ENCODE measurements around the gene ZNF385C. TPM values are rescaled to one million over a fixed set of nuclear protein-coding genes. Genes with fewer than 3 reads are reported as not detected.
"Not testable (repeated sequence)": the region's sequence is repeated elsewhere in the genome, so short reads cannot be mapped to it uniquely, and the experiment has no call there.

ZNF385C gene
- total RNA-seq, 1 donor from 2014 or later, result 0.41 TPM

DNA sequence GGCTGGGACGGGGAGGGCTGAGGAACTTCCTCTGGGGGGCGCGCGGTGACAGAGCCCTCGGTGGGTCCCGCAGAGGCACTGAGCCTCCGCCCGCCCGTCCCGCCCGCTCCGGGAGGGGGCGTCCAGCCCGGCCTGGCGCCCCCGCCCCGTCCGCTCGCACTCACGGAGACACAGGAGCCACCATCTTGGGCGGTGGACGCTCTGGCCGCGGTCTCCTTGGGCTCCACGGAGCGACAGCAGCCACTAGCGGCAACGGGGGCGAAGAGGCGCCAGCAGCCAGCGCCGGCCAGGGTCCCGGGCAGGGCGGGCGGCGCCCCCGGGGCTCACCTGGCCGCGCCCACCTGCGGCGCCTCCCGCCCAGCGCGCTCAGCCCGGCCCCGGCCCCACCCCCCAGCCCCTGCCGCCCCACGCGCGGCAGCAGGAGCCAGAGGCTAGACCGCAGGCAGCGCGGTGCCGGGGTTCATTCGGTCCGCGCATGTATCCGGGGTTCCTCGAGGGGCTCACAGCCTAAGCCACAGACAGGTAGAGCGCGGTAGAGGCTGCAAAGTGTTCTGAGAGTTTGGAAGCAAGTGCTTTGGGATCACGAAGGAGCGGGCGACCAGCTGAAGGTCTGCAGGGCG, 47.8 kb downstream of the ZNF385C start, which contains the start of gene C17orf113:
C17orf113 (minus strand) TSS at position 209 of the 620 bp plus-strand sequence. CDS start 7,225 bp downstream, outside the sequence.
- DNase-seq, result peak; percentile 79

DNA sequence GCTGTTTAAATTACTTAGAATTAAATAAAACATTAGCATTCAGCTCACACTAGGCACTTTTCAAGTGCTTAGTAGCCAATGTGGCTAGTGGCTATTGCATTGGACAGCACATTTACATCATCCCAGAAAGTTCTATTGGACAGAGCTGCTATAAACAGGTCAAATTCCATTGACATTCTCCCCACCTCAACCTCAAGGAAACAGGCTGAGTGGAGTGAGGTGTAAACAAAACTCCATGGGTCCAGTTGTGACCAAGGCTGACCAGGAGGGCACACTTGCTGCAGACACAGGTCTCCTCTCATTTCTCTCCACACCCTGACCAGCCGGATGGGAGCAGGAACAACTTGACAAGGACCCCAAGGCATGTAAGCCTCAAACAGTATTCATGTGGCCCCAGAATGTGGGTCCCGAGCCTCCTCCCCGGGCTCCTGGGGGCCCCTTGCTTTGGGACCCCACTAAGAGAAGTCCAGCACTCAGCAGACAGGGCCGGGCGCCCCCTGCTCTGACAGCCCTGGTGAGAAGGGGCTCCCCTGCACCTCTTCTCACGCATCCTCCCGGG, 48.4 kb downstream of the ZNF385C start:
- DNase-seq, result no peak

DNA sequence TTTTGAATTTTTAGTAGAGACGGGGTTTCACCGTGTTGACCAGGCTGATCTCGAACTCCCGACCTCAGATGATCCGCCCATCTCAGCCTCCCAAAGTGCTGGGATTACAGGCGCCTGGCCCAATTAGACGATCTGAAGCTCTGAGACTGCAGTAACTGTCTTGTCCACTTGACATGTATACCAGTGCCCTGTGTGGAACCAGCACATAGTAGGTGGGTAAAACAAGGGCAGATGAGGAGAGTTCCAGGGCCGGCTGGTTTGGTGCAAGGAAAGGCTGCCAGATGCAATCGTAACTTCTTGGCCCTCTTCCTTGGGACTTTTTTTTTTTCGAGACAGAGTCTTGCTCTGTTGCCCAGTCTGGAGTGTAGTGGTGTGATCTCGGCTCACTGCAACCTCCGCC, 50.9 kb downstream of the ZNF385C start:
- no peak for DNase-seq

DNA sequence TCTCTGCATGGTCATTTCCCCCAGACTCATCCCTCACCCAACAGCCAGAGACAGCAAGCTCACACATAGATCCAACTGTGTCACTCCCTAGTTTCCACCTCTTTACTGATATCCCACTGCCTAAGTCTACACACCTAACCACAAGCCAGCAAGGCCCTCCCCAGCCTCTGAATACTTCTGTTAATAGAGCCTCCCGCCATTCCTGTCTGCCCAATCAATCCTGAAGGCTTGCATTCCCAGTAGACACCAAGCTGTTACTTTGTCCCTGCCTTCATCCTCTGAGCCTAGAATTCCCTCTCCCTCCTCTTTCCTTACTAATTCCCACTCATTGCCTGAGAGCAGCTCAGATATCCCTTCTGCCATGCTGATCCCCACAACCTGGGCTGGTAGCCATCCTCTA, 52.6 kb downstream of the ZNF385C start:
- no peak for DNase-seq

DNA sequence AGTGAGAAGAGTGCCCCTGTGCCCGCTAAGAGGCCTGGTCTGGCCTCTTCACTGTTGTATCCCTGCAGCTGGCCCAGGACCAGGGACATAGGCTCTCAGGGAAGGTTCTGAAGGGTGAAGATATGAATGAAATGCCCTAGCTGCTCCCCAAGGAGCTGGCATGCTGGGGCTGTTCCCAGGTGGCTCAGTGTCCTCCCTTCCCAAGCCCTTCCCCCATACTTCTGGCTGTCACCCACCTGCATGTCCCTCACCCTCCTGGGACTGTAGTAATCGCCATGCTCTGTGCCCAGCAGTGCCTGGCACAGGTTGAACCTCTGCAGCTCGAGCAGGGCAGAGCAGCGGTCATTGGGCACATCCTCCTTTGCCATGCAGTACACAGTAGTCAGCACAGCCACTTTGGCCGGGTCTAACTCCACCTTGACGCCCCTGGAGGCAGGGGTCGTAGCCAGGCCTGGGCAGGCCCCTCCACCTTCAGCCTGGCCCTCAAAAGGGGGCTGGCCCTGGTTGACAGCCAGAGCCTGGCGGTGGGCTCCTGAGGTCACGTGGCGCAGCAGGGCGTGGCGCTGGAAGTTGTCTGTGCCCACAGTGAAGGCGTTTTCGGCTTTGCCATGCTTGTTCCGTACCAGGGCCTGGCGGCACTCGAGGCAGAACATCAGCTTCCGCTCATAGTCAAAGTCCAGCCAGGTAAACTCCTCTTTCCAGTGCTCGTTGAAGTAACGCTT, 55.5 kb downstream of the ZNF385C start:
- DNase-seq, result no peak

DNA sequence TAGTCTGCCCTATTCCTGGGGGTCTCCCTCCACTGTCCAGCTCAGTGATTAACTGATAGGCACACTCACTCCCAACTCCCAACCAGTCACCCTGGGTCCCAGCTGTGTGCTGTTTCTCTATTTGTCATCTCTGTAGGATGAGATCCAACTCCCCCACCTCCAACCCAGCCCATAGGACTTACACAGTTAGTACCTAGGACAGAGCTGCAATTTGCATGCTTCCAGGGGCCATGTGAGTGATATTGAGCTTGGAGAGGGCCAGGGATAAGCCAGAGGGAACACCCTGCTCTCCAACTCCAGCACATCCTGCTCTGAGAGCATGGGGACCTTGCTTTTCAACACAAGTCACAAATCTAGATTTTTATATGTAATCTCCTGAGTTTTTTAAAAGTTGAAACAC, 56.7 kb downstream of the ZNF385C start:
- DNase-seq, result no peak

DNA sequence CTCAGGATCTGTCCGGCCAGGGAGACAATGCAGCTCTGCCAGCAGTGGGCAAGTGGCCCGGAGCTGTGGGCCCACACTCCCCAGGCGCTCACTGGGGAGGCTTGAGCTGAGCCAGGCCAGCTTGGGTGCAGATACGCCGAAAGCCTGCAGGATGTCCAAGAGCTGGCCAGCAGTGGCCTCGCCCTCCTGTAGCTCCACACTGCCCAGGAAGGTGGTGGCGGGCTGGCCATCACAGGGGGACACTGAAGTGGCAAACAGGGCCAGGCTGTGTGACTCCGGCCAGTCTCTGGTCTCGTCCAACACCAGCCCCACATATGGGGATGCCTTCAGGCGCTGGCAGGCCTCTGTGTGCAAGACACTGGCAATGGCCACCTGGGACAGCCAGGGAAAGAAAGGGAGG, 57.5 kb downstream of the ZNF385C start:
- DNase-seq, result no peak

DNA sequence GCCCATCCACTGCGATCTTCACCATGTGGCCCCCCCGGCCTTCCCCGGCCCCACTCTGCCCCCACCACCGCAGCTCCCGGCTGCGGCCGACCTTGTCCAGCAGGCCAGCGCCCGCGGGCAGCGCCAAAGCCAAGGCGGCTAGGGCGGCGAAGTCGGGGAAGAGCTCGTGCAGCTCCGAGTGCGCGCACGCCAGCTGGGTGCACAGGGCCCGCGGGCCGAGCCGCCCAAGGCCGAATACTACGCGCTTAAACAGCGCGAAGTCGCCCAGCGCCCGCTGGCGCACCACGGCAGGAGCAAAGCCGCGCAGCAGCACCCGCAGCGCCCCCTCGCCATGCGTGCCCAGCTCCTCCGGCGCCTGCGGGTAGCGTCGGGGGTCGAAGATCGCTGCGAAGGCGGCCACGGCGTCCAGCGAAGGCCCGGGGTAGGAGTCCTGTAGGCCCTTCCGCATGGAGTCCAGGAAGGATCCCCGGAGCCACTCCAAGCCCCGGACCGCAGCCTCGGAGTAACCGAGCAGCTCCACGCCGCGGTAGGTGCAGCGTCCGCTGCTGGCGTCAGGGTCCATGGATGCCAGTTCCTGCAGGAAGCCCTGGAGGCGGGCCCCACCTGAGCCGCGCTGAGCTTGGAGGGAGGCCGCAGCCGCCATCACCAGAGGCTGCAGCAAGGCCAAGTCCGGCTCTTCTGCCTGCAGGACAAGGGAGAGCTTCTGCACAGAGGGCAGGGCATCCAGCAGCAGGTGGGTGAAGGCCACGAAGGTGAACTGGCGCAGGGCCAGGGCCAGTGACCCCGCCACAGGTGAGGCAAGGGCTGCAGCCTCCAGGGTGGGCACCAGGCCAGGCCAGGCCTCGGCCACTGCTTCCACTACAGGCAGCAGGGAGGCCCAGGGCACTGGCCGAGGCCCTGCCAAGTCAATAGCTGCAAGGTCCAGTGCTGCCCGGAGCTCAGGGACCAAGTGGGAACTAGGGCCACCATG, 58.2 kb downstream of the ZNF385C start:
- no peak for DNase-seq

DNA sequence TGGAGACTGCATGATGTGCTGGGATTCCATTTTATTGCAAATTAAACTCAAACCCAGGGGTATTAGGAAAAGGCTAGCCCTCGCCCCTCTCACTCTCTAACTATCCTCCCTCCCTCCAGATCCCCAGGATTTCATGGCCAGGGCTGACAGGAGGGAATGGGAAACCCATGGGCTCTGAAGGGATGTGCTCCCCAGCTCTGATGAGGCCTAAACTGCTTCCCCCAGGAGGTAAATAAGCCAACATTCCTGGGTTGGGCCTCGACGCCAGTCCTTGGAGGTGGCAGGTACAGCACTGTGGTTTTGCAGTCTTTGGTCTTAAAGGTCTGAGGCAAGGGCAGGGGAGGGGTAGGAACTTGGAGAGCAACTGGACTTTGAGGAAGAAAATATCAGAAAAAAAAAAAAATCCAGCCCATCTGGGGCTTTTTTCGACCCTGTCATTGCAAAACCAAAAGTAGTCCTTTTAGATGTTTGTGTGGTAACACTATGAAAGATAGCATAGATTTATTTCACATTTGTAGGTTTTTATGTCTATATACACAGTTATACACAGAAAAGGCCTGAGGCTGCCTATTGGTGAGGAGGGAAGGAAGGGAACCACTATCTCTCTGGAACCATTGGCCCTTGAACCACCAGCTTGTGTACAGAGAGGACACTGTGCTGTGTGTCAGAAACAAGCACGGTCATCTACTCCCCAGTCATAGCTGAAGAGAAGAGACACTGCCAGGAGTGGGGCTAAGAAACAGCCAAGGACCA, 59.9 kb downstream of the ZNF385C start:
- DNase-seq, result no peak

DNA sequence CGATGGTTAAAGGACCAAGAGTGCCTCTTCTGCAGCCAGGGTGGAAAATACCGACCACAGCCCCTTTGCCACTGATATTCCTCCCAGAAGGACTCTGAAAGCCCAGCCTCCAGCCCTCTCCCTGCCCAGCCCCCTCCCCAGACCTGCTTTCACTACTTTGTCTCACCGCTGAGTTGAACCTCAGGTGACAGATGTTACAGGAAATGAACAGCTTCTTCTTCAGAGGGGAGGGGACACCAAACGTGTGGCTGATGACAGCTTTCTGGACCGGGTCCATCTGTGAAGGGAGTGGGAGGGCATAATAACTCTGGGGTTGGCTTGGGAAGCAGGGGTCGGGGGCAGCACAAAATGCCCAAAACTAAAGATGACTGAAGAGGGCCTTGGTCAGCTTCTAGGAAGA, 64.2 kb downstream of the ZNF385C start:
- DNase-seq, result no peak

DNA sequence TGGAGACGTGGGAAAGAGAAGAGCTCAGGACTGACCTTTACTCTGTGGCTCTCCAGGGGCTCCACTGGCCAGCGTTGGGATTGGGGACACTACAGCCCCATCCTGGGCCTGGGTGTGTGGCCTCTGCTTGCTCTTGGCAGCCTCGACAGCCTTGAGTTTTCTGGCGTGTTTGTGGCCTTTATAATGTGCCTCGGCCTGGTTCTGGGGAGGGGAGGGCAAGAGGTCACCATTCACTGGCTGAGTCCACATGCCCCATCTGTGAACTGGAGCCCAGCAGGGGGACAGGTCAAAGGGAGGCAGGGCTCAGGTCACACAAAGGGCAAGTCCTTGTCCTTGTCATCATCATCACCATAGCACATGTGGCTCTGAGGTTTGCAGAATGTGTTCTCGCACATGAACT, 66.7 kb downstream of the ZNF385C start:
- DNase-seq, result no peak

DNA sequence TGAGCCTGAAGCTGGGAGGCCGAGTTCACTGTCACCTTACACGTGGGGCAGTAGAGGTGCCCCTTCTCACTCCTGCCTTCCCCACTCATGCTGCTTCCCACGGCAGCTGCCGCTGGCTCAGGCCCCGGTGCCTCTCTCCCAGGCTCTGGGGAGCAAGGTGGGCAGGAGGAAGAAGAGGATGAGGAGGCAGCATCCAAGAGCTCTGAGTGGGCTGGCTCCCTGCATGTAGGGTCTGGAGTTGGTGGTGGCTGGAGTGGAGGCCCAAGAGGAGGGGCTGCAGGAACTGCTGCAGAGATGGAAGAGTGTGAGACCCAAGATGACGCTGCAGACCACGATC, 69.5 kb downstream of the ZNF385C start:
- no peak for DNase-seq

DNA sequence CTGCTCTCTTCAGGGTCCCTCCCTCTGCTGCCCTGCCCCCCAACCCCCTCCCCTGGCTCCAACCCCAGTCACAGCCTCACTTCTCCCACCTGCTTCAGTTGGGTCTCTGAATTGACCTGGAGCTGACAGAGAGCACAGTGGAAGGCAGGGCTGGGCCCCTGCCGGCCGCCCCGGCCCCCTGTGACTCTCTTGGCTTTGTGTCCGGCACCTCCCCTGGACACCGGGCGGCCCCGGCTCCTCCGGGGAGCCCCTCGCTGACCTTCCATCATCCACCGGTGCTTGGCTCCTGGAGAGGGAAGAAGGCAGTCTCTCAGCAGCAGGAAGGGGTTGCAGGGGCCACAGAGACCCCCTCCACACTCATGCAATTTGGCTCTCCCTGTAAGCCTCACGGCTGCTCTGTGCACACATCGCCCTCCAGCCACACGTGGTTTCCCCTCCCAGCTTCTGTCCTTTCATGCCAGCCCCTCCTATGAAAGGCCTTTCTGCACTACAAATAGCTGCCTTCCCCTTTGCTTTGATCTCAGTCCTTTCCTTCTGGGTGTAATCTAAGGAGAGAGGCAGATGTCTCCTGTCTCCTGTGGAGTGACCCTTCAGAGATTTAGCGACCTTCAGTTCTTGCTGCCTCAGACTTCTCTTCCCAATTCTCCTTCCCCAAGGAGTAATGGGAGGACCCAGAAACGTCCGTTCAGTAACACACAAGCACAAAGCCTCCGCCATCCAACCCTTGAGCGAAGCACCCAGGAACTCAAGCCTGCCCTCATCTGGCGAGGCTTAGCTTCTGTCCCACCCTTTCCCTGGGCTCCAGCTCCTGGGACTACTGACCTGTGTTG, 70.1 kb downstream of the ZNF385C start:
- DNase-seq, result no peak

DNA sequence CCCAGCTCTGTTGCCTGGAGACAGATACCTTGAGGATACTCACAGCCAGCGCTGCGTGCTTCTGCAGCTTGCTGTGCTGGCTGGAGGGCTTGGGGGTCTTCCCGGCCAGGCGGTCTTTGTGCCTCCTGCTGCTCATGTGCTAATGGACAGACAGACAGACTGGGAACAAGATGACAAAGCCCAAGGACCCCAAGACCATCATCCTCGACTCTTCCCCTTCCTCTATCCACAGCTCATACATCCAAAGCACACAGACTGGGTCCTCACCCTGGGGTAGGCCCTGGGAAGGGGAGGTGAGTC, 70.7 kb downstream of the ZNF385C start:
- DNase-seq, result no peak

DNA sequence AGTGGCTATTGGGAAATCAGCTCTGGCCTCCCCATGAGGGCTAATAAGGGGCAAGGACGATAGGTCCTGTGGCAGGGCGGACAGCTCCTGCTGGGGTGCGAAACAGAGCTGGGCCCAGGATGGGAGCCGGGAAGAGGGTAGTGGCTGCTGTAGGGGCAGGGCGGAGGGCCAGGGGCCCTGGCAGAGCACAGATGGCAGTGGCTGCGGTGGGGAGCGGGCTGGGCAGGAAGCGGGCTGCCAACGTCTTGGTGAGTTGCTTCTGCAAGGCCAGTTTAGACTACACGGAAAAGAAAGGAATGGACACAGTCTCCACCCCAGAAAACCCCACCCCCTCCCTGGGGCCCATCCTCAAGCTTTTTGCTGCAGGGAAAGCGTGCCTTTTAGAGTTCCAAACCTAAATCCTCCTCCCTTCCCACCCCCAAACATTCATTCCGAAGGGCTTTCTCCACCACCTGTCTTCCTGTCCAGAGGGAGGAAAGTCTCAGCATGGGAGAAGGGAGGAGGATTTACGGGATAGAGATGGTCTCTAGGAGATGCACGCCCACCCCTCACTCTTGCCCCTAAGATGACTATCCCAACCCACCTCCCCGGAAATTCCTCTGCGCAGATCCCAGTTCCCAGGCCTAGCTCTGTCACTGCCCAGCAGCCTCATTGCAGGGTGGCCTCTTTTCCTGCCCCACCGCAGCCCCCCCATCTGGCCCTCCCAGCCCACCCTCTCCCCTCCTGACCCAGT, 71.2 kb downstream of the ZNF385C start:
- peak; percentile 60 for DNase-seq

DNA sequence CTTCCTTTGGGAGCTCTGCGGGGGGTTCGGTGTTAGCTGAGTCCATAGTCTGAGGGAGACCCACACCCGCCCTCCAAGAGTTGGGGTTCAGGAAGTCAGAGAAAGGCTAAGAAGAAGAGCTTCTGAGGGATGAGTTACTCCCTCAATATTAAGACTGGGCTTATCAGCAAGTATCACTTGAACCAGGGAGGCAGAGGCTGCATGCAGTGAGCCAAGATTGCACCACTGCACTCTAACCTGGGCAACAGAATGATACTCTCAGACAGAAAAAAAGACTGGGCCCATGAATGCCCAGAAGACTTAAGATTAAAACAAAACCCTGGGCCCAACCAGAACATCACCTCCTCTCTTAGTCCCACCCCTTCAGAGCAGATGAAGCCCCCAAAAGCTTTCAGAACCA, 72.3 kb downstream of the ZNF385C start:
- DNase-seq, result no peak

DNA sequence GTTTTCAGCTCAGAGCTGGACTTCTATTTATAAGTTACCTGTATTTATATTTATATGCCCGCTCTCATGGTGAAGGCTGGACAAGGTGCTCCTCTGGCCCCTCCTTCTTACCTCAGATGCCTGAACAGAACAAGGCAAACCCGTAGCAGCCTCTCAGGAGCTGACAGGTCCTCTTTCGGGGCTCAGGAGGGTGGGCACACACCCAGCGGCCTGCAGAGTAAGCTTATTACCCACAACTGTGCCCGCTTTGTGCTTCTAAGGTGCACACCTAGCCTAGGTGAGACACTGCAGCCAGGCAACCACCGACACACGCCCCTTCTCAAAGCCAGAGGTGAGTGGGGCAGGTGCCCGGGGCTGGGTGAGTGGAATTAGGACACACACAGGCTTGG, 73.1 kb downstream of the ZNF385C start:
- DNase-seq, result no peak

DNA sequence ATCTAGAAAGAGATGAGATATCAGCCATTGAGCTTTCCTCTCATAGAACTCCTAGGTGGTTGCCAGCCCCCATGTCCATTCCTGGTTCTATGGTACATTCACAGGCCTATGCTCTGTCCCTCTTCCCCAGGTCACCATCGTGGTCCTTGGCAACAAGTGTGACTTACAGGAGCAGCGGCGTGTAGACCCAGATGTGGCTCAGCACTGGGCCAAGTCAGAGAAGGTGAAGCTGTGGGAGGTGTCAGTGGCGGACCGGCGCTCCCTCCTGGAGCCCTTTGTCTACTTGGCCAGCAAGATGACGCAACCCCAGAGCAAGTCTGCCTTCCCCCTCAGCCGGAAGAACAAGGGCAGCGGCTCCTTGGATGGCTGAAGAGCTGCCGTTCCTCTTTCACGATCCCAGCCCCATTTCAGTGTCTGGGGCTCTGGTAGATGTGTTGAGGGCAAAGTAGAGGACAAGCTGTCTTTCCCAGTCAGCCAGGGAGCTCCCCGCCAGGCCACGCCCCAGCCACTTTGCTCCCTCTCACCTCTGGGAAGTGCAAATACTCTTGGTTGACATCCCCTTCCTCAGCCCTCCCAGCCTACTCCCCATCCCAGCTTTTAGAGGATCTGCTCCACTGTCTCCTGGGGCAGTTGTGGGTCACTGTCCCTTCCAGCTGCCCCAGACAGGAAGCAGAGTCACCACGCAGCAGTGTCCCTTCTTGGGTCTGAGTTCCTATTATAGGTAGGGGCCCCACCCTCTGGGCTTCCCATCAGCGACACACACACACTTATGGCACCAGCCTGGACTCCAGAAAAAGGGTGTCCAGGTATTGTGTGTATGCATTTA, 74.5 kb downstream of the ZNF385C start:
- no peak for DNase-seq

DNA sequence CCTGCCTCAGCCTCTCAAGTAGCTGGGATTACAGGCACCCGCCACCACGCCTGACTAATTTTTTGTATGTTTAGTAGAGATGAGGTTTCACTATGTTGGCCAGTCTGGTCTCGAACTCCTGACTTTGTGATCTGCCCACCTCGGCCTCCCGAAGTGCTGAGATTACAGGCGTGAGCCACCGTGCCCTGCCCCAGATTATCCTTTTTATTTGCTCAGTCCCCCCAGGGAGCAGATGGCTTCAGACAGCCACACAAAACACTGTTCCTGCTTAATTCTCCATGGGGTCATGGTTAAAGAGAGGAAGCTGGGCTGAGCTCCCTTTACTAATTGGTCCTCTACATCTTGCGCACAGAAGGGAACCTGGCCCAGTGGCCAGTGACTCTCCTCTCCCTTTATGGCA, 77.4 kb downstream of the ZNF385C start:
- not testable (repeated sequence) for DNase-seq

Measured in tongue (tissue), 2 donors.